Mononuclear cell (primary cell): ENCODE data around the gene PUM1. TPM values are rescaled to one million over a fixed set of nuclear protein-coding genes. Genes with fewer than 3 reads are reported as not detected.
"Not testable (repeated sequence)": the region's sequence is repeated elsewhere in the genome, so short reads cannot be mapped to it uniquely, and the experiment has no call there.

Experiments used
- H3K27me3 ChIP-seq: 2 replicates; pipeline ENCODE4 v1.6.0; 2011; ENCODE audit warnings: low read length, control low read depth; ENCODE audit not compliant: insufficient read depth
- H3K4me1 ChIP-seq: 2 replicates; pipeline ENCODE4 v1.5.1; 2011; ENCODE audit warnings: mild to moderate bottlenecking, low read length, control low read depth; ENCODE audit not compliant: insufficient read depth
- H3K4me3 ChIP-seq: 2 replicates; pipeline ENCODE4 v1.5.1; 2011; ENCODE audit warnings: mild to moderate bottlenecking, low read length, moderate library complexity
- H3K9me3 ChIP-seq: 2 replicates; pipeline ENCODE4 v1.5.1; 2011; ENCODE audit warnings: low read depth, mild to moderate bottlenecking, control low read depth, low read length
- total RNA-seq: library from RNA; depleted of rRNA; stranded (reverse); fragments of >200 nt; gene quantifications from one replicate; pipeline ENCODE4 v1.2.3, GENCODE V29; 2012

The PUM1 gene
- total RNA-seq, 1 donor, result 154 TPM

DNA sequence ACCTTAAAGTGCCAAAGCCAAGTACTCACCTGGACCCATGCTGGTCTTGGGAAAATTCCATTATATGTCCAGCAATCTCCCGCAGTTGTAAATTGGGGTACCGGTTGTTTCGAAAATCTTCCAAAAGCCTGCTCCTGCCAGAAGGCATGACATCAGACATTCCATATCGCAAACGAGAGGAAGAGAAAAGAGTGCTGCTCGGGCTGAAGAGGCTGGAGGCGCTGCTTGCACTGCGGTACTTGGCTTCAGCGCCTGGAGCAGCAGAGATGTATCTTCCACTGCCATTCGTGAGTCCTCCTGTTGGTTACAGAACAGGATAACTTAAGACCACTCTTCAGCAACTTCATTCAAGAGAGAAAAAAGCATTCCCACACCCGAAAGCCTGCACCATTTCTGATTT, 111.8 kb downstream of the PUM1 start:
- Histone ChIP-seq H3K4me1 (no peaks in the 10 kb centered on the region), H3K27me3 (no peaks in the 10 kb centered on the region), H3K4me3 (no peak overlapping the region), H3K9me3 (no peaks in the 10 kb centered on the region)

DNA sequence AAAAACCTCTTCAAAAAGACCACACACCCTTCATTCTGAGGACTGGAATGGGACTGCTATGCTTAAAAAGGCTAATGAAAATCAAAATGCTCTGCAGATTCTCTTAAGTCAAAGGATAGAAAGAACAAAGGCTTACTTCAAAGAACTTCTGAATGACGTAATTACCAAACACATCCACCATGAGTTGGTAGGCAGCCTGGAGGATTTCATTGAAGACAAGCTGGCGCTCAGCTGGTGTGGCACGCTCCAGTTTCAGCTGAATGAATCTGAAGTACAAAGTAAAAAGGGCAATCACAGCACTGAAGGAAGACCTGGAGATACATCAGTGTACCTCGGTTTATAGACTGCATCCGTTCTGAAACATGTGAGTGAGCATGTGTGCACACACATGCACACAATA, 113.4 kb downstream of the PUM1 start:
- no peaks in the 10 kb centered on the region for H3K9me3 ChIP-seq
- H3K27me3 ChIP-seq, result no peaks in the 10 kb centered on the region
- no peaks in the 10 kb centered on the region for H3K4me1 ChIP-seq
- no peak overlapping the region for H3K4me3 ChIP-seq

DNA sequence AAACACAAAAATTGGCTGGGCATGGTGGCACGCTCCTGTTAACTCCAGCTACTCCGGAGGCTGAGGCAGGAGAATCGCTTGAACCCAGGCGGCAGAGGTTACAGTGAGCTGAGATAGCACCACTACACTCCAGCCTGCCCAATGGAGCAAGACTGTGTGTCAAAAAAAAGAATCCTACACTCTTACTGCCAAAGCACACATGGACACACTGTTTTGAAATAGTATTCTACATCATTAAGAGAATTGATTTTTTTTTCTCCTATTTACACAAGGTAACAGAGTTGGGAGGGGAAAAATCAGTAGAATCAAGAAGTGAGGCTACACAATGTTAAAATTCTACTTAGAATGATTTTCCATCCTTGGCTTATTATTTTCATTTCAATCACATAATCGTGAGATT, 114.8 kb downstream of the PUM1 start:
- Histone ChIP-seq H3K4me3 (no peak overlapping the region), H3K27me3 (no peaks in the 10 kb centered on the region), H3K9me3 (no peaks in the 10 kb centered on the region), H3K4me1 (no peaks in the 10 kb centered on the region)

DNA sequence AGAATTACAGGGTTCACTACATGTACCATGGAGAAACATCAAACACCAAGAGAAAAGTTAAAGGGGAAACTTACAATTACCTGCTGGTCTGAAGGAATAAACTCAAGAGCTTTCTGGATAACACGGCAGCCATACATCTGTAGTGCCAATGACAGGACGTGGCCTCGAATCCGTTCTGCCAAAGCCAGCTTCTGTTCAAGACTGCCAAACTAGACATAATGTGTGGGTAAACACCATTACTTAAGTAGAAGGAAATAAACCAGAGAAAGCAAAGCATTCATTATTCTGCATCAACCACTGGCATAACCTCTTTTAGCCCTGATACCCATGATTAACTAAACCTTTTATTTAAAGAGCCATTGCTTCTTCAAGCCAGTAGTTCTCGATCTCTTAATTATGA, 115.5 kb downstream of the PUM1 start:
- Histone ChIP-seq H3K9me3 (no peaks in the 10 kb centered on the region), H3K4me3 (no peak overlapping the region), H3K27me3 (no peaks in the 10 kb centered on the region), H3K4me1 (no peaks in the 10 kb centered on the region)

DNA sequence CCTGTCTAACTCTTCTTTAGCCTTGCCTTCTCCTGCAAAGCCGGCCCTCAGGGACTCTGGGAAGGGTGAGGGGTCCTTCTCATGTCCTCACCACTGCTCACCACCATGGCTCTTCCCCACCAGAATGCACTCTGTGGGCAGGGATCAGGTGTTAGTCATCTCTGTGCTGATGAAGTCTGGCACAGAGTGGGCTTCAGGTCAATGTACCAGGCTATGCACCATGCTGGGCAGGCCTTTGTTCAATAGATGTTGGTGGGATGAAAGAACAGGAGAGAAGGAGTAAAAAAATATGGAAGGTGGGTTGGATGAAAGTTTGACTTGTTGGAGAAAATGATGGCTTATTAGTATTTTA, 116.1 kb downstream of the PUM1 start:
- H3K4me3 ChIP-seq, H3K9me3 ChIP-seq, H3K27me3 ChIP-seq, H3K4me1 ChIP-seq: not testable (repeated sequence)

DNA sequence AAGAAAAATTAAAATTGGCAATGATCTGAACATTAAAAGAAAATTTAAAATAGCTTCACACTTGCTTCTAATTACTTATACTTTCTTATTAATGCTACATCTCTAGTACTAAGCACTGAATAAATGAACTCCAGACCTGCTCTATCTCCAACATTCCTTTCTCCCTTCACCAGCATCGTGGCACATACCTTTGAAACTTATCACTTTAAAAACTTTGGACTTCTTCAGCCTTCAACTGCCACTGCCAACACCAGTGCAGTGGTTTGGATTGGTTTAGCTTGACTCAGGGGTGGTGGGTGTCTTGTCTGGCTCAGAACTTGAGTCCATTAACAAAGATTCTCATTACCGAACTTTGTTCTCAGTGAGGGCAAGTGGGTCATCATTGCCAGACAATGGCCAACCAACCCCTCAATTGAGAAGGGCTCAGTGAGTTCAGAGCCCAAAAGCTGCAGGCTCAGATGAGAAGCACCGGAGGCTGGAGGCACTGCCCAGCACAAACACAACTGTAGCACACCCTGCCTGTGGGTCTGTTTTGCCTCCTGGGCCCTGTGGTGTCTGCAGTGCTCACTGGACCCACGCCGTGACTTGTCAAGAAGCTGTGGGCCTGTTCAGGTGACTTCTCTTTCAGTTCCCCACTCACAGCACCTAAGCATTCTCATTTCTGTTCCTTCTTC, 116.6 kb downstream of the PUM1 start:
- H3K9me3 ChIP-seq, H3K4me1 ChIP-seq: not testable (repeated sequence)

DNA sequence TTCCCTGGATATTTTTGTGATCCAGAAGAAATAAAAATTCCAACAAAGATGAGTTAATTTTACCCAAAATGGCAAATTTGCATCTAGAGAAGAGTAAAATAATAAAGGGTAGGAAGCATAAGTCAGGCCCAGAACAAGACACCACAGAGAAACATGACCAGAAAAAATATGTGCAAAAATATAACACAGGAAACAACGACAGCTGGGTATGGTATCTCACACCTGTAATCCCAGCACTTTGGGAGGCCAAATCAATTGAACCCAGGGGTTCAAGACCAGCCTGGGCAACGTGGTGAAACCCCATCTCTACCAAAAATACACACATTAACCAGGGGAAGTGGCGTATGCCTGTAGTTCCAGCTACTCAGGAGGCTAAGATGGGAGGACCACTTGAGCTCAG, 117.2 kb downstream of the PUM1 start:
- Histone ChIP-seq H3K4me3 (no peak overlapping the region), H3K9me3 (no peaks in the 10 kb centered on the region), H3K4me1 (no peaks in the 10 kb centered on the region), H3K27me3 (no peaks in the 10 kb centered on the region)

More for the DNA sequence above, 116.6 kb downstream of the PUM1 start:
- not testable (repeated sequence) for H3K4me3 ChIP-seq, H3K27me3 ChIP-seq

DNA sequence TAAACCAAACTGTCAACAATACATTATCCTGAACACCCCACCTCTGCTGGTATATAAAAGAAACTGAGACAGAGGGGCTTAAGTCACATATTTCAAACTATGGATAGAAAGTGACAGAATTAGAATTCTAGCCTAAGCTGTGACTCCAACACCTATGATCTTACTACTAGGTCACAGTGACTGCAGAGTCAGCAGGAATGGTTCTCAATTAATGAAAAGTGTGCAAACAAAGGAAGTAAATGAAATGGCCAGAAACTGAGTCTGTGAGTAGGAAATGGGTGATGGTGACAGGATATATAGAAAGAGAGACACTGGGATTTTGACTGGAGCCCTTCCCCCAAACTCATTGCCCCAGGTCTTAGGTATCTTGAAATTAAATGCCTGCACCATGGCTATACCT, 118.3 kb downstream of the PUM1 start:
- Histone ChIP-seq H3K9me3 (no peaks in the 10 kb centered on the region), H3K27me3 (no peaks in the 10 kb centered on the region), H3K4me3 (no peak overlapping the region), H3K4me1 (no peaks in the 10 kb centered on the region)

DNA sequence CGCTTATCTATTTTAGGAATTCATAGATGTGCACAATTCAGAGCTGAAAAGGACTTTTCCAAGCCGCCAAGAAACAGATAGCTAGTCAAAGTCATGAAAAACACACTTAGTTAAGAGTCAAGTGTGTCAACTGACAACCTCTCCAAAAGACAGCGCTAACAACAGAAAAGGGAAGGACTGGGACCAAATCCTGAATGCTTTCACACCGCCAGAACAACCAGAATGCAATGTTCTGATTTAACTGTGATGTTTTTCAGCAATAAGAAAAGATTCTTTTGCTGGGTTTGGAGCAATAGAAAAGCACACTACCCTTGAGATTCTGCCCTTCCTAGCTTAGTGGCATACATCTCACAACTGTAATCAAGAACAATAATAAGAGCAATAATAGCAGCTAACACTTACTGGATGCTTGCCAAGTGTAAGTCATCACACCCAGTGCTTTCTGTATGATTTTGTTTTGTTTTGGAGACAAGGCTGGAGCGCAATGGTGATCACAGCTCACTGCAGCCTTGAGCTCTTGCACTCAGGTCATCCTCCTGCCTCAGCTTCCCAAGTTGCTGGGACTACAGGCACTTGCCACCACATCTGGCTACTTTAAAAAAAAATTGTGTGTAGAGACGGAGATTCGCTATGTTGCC, 123.1 kb downstream of the PUM1 start:
- H3K9me3 ChIP-seq, result no peaks in the 10 kb centered on the region

DNA sequence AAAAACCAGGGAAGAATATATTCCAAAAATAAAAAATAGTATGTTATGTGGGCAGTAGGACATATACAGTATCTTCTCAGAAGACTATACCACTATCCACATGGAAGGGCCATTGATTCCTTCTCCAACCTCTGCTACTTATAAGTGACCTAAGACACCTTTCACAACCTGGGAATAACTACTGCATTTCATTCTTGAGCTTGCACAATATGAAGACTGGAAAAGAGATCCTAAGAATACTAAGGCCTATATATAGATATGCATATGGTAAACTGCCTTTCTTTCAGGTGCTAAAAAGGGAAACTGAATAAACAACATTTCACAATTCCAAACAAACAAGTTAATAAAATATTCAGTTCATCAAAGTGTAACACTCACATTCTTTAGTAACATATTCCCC, 125.0 kb downstream of the PUM1 start:
- Histone ChIP-seq H3K9me3 (no peaks in the 10 kb centered on the region), H3K4me1 (no peaks in the 10 kb centered on the region), H3K27me3 (no peaks in the 10 kb centered on the region), H3K4me3 (no peak overlapping the region)

More for the DNA sequence above, 123.1 kb downstream of the PUM1 start:
- no peaks in the 10 kb centered on the region for H3K27me3 ChIP-seq
- no peaks in the 10 kb centered on the region for H3K4me1 ChIP-seq
- H3K4me3 ChIP-seq, result no peak overlapping the region

DNA sequence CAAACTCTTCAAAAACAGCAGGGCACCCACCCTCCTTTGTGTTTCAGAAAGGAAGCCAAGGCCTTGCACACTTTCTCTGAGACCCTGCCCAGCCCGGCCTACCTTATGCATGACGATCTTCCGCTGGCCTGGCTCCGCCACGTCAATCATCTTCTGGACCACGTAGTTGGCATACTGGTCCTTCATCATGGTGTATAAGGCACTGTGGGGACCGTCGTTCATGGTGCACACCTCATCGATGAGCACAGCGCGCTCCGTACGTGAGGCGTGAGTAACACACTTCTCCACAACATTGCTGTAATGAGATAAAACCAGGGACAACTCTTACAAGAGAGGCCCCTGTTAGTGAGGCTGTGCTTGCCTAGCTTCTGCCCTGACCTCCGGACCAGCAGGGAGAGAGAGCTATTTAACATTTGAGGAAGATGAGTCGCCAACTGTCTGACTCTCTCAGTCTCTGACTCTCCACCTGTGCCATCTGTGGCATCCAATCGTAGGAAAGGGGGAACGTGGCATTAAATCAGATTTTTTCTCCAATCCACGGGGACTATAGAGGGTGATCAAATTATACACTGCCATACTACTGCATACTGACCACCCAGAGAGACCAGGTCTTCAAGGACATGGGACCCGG, 128.9 kb downstream of the PUM1 start:
- Histone ChIP-seq H3K4me1 (no peaks in the 10 kb centered on the region), H3K27me3 (no peaks in the 10 kb centered on the region), H3K4me3 (no peak overlapping the region), H3K9me3 (no peaks in the 10 kb centered on the region)

DNA sequence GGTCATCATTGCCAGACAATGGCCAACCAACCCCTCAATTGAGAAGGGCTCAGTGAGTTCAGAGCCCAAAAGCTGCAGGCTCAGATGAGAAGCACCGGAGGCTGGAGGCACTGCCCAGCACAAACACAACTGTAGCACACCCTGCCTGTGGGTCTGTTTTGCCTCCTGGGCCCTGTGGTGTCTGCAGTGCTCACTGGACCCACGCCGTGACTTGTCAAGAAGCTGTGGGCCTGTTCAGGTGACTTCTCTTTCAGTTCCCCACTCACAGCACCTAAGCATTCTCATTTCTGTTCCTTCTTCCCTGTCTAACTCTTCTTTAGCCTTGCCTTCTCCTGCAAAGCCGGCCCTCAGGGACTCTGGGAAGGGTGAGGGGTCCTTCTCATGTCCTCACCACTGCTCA, 129.8 kb downstream of the PUM1 start:
- not testable (repeated sequence) for H3K9me3 ChIP-seq, H3K4me1 ChIP-seq, H3K27me3 ChIP-seq, H3K4me3 ChIP-seq

DNA sequence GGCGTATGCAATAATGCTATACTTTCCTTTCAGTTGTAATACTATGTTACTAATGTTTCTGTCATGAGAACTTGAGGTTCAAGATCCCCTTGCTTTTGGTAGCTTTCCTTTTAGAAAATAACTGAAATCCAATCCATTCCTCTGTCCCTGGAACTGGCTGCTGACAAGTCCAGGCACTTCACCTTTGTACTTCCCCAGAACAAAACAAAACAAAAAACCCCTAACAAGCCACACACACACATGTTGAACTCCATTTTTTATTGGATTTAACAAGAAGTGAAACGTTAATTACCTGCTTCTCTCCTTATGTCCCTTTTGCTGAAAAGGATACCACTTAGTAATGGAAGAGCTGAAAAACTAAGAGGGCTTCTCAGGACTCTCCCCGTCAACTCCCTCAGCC, 130.9 kb downstream of the PUM1 start:
- no peaks in the 10 kb centered on the region for H3K4me1 ChIP-seq

DNA sequence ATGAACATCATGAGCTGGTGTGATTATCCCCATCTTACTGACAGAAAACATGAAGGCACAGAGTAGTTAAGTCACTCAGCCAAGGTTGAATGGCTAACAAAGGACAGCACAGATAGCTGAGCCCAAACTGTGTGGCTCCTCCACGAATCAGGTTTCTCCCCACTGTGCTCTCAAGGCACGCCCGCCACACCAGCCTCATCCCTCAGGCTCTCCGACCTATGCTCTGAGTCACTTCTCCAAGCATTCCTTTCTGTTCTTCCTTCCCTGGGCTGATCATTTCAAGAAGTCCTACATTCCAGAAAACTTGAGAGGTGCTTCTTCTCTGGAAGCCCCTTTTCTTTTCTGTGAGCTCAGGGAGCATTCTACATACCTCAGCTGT, 131.7 kb downstream of the PUM1 start:
- Histone ChIP-seq H3K9me3 (no peaks in the 10 kb centered on the region), H3K4me1 (no peaks in the 10 kb centered on the region), H3K27me3 (no peaks in the 10 kb centered on the region), H3K4me3 (no peak overlapping the region)

More for the DNA sequence above, 130.9 kb downstream of the PUM1 start:
- no peaks in the 10 kb centered on the region for H3K9me3 ChIP-seq
- no peaks in the 10 kb centered on the region for H3K27me3 ChIP-seq
- no peak overlapping the region for H3K4me3 ChIP-seq

DNA sequence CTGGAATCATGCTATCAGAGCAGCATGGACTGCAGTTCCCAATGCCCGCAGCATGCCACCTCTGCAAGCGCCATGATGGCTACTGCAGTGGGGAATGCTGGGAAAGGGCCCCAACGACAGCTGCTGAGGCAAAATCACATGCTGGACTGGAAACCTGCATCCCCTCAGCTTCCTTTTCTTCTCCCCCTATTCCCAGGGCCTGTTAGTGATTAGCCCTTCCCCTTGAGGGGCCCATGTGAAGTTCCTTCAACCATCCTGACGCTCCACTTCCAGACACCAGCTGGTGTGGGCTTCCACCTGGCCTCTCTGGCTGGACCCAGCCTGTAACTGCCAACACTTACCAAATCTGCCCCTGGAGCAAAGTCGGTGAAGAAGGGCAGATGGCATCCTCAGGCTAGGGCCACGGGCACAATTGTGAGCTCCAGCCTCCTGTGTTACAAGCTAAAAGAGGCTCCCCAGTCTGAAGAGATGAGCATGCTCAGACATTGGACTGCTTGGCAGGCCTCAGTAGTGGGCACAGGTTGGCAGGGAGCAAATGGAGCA, 134.8 kb downstream of the PUM1 start:
- Histone ChIP-seq H3K27me3 (peaks cover 2% of the 10 kb centered on the region), H3K9me3 (no peaks in the 10 kb centered on the region), H3K4me1 (no peaks in the 10 kb centered on the region), H3K4me3 (no peak overlapping the region)
